ENCODE measurements around the gene MCEE.

Gene MCEE

GRCh38 chr2:71064110-71064611 is 65.9 kb downstream of the MCEE start:
- H3K27me3 ChIP-seq (ENCODE audit: insufficient read depth, poor library complexity, severe bottlenecking): no peaks in the 10 kb centered on the region
- peak overlapping the region; percentile 16 for H3K4me3 ChIP-seq (replicated peaks; ENCODE audit: insufficient read depth, low read length)
- TF ChIP-seq CTCF (IDR thresholded peaks at IDR 0.05; ENCODE audit: insufficient read depth, low read length) (no peak), POLR2AphosphoS5 (IDR thresholded peaks at IDR 0.05; ENCODE audit: low read depth) (no peak)
- H3K27ac ChIP-seq (replicated peaks): peak overlapping the region; percentile 92
- peak in 1 of 2 experiments; percentile 26 for DNase-seq (ENCODE audit: low read depth in 1 of 2, low spot score in 1 of 2)

GRCh38 chr2:71063216-71063615 is 66.8 kb downstream of the MCEE start:
- no peak for TF ChIP-seq POLR2AphosphoS5 (IDR thresholded peaks at IDR 0.05; ENCODE audit: low read depth)
- no peak for TF ChIP-seq REST (IDR thresholded peaks at IDR 0.05; ENCODE audit: insufficient replicate concordance, low read depth)
- TF ChIP-seq CTCF (IDR thresholded peaks at IDR 0.05; ENCODE audit: insufficient read depth, low read length): no peak
- no peak for TF ChIP-seq GABPA (IDR thresholded peaks at IDR 0.05; ENCODE audit: low read depth)
- no peak for TF ChIP-seq SPI1 (IDR thresholded peaks at IDR 0.05; ENCODE audit: borderline replicate concordance, low read depth)
- Histone ChIP-seq H3K27ac (replicated peaks) (peak overlapping the region; percentile 92; the same call in 1 of the 2 replicates), H3K4me3 (replicated peaks; ENCODE audit: insufficient read depth, low read length) (no peak overlapping the region), H3K27me3 (ENCODE audit: insufficient read depth, poor library complexity, severe bottlenecking) (no peaks in the 10 kb centered on the region)
- no peak for DNase-seq (ENCODE audit: low read depth in 1 of 2, low spot score in 1 of 2)

- no peak for DNase-seq (ENCODE audit: low read depth in 1 of 2, low spot score in 1 of 2)
- Histone ChIP-seq H3K4me3 (replicated peaks; ENCODE audit: insufficient read depth, low read length) (no peak overlapping the region), H3K27ac (replicated peaks) (no peak overlapping the region), H3K27me3 (ENCODE audit: insufficient read depth, poor library complexity, severe bottlenecking) (no peaks in the 10 kb centered on the region)
- TF ChIP-seq GABPA (IDR thresholded peaks at IDR 0.05; ENCODE audit: low read depth): no peak
- no peak for TF ChIP-seq REST (IDR thresholded peaks at IDR 0.05; ENCODE audit: insufficient replicate concordance, low read depth)
- TF ChIP-seq POLR2AphosphoS5 (IDR thresholded peaks at IDR 0.05; ENCODE audit: low read depth): no peak
- no peak for TF ChIP-seq SPI1 (IDR thresholded peaks at IDR 0.05; ENCODE audit: borderline replicate concordance, low read depth)
- no peak for TF ChIP-seq CTCF (IDR thresholded peaks at IDR 0.05; ENCODE audit: insufficient read depth, low read length)
Measured at GRCh38 chr2:71060871-71061270, 69.2 kb downstream of the MCEE start.

- no peak for DNase-seq (ENCODE audit: low read depth in 1 of 2, low spot score in 1 of 2)
- Histone ChIP-seq H3K27me3 (ENCODE audit: insufficient read depth, poor library complexity, severe bottlenecking) (no peaks in the 10 kb centered on the region), H3K4me3 (replicated peaks; ENCODE audit: insufficient read depth, low read length) (no peak overlapping the region), H3K27ac (replicated peaks) (no peak overlapping the region)
- TF ChIP-seq GABPA (IDR thresholded peaks at IDR 0.05; ENCODE audit: low read depth) (no peak), POLR2AphosphoS5 (IDR thresholded peaks at IDR 0.05; ENCODE audit: low read depth) (no peak), REST (IDR thresholded peaks at IDR 0.05; ENCODE audit: insufficient replicate concordance, low read depth) (no peak), CTCF (IDR thresholded peaks at IDR 0.05; ENCODE audit: insufficient read depth, low read length) (no peak), SPI1 (IDR thresholded peaks at IDR 0.05; ENCODE audit: borderline replicate concordance, low read depth) (no peak)
Measured at GRCh38 chr2:71060211-71060610, 69.8 kb downstream of the MCEE start.
